Measurements from ENCODE around the gene SLC17A8. TPM values are rescaled to one million over a fixed set of nuclear protein-coding genes. Genes with fewer than 3 reads are reported as not detected.

Gene SLC17A8
- total RNA-seq, 1 experiment from 2014 or later: not detected

DNA sequence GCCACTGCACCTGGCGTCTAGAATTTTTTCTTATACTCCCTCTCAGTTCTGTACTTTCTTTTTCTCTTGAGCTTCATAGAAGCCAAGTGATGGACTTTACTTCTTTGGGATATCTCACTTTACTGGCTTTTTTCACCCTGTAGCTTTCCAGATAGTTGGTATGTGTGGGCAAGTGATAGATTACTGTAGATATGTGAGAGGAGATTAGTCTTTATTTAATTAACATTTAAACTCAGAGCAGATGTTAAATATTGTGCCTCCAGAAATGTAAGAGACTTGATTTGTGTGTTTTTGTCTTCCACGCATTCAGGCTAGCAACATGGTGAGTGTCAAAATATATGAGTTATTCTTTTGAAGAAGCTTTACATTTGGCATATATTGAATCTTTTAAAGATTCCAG is 39.5 kb upstream of the SLC17A8 start:
- Mint-ChIP-seq H3K4me1 (no peaks in the 10 kb centered on the region), H3K4me3 (no peak overlapping the region), H3K27me3 (ENCODE audit: low read depth) (no peaks in the 10 kb centered on the region), H3K9me3 (no peaks in the 10 kb centered on the region), H3K27ac (no peak overlapping the region), H3K36me3 (ENCODE audit: insufficient read depth in 1 of 3, low read depth in 3 of 3) (peaks cover 9 to 55% (median 38%) of the 10 kb centered on the region in 3 experiments; a peak in 6 of 7 replicates)
- Histone ChIP-seq H2AFZ (ENCODE audit: low read length) (no peak overlapping the region), H3K4ac (ENCODE audit: low read depth, low read length) (no peak overlapping the region), H4K8ac (replicated peaks; ENCODE audit: insufficient read length, low read depth, low read length) (no peak overlapping the region), H2AK5ac (ENCODE audit: insufficient read length, low read length) (no peak overlapping the region), H4K91ac (ENCODE audit: insufficient read length, low read depth, low read length) (no peak overlapping the region), H2BK120ac (ENCODE audit: low read depth, low read length, poor library complexity, severe bottlenecking) (no peak overlapping the region), H3K4me1 (ENCODE audit: insufficient read depth, low read length) (no peaks in the 10 kb centered on the region), H3K27ac (ENCODE audit: insufficient read length, low read depth, low read length) (no peak overlapping the region), H3K9me3 (ENCODE audit: control insufficient read depth, low read depth, low read length) (no peaks in the 10 kb centered on the region), H4K20me1 (ENCODE audit: control insufficient read depth, insufficient read depth, insufficient read length) (no peaks in the 10 kb centered on the region), H4K5ac (ENCODE audit: insufficient read length, low read depth, low read length) (no peak overlapping the region), H3K56ac (ENCODE audit: insufficient read length, low read depth, low read length) (no peak overlapping the region), H3K9ac (ENCODE audit: extremely low read depth, insufficient read length, low read length) (no peak overlapping the region), H2BK15ac (ENCODE audit: low read depth, low read length) (no peak overlapping the region), H3K79me2 (ENCODE audit: insufficient read depth, low read length) (no peaks in the 10 kb centered on the region), H3K79me1 (ENCODE audit: insufficient read depth, low read depth, low read length, poor library complexity, severe bottlenecking) (no peaks in the 10 kb centered on the region), H3K4me2 (ENCODE audit: insufficient read depth, insufficient read length, low read length) (no peak overlapping the region), H2BK20ac (ENCODE audit: low read depth, low read length, poor library complexity, severe bottlenecking) (no peak overlapping the region), H3K14ac (ENCODE audit: insufficient read depth, low read length) (no peak overlapping the region), H3K27me3 (ENCODE audit: insufficient read depth, low read length) (no peaks in the 10 kb centered on the region), H2BK5ac (ENCODE audit: insufficient read length, low read length) (no peak overlapping the region), H3K23me2 (ENCODE audit: insufficient read length, low read depth, low read length, poor library complexity, severe bottlenecking) (no peaks in the 10 kb centered on the region), H3T11ph (ENCODE audit: low read length) (no peak overlapping the region), H2BK12ac (ENCODE audit: insufficient read length, low read depth, low read length) (no peak overlapping the region), H3K23ac (ENCODE audit: insufficient read length, low read depth, low read length) (no peak overlapping the region), H3K18ac (ENCODE audit: insufficient read length, low read depth, low read length) (no peak overlapping the region)
- no peak for DNase-seq
- no CpG with 5 or more reads among the region's 2 CpGs for WGBS (ENCODE audit: extremely low coverage, insufficient read length, low lambda C conversion rate)
- TF ChIP-seq, protein P1, sequence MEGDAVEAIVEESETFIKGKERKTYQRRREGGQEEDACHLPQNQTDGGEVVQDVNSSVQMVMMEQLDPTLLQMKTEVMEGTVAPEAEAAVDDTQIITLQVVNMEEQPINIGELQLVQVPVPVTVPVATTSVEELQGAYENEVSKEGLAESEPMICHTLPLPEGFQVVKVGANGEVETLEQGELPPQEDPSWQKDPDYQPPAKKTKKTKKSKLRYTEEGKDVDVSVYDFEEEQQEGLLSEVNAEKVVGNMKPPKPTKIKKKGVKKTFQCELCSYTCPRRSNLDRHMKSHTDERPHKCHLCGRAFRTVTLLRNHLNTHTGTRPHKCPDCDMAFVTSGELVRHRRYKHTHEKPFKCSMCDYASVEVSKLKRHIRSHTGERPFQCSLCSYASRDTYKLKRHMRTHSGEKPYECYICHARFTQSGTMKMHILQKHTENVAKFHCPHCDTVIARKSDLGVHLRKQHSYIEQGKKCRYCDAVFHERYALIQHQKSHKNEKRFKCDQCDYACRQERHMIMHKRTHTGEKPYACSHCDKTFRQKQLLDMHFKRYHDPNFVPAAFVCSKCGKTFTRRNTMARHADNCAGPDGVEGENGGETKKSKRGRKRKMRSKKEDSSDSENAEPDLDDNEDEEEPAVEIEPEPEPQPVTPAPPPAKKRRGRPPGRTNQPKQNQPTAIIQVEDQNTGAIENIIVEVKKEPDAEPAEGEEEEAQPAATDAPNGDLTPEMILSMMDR (conservative IDR thresholded peaks at IDR 0.05): no peak
